Renal pelvis (tissue), 4 donors: Measurements from ENCODE around the gene LTA4H. TPM values are rescaled to one million over a fixed set of nuclear protein-coding genes. Genes with fewer than 3 reads are reported as not detected.

ENCODE experiments used
- DNase-seq: peaks from one replicate; pipeline ENCODE4 v3.0.0-alpha.2; 2013
- polyA plus RNA-seq, 3 donors: library from polyadenylated mRNA; unstranded; fragments of 120-200 nt; gene quantifications; one replicate each; pipeline ENCODE4 v1.2.1, GENCODE V29; 2013; ENCODE audit not compliant: insufficient read length in 3 of 3

LTA4H gene
- polyA plus RNA-seq, 3 donors = 115 to 130 (median 123) TPM

GRCh38 chr12:96063046-96063445 lies 27.7 kb upstream of the LTA4H start:
- no peak for DNase-seq

- DNase-seq = peak; percentile 69
These were observed 26.6 kb upstream of the LTA4H start for GRCh38 chr12:96061864-96062453.

GRCh38 chr12:96061323-96061722 lies 25.9 kb upstream of the LTA4H start:
- DNase-seq = no peak

GRCh38 chr12:96060041-96060440 lies 24.7 kb upstream of the LTA4H start:
- no peak for DNase-seq

- DNase-seq = no peak
These were observed 22.7 kb upstream of the LTA4H start for GRCh38 chr12:96057986-96058553.

- DNase-seq = no peak
These were observed 21.5 kb upstream of the LTA4H start for GRCh38 chr12:96056646-96057455.

- no peak for DNase-seq
These were observed 18.8 kb upstream of the LTA4H start for GRCh38 chr12:96054244-96054610.

- DNase-seq = no peak
These were observed 18.3 kb upstream of the LTA4H start for GRCh38 chr12:96053476-96054243.

GRCh38 chr12:96051756-96052485 lies 16.5 kb upstream of the LTA4H start:
- no peak for DNase-seq

- DNase-seq = no peak
These were observed 14.8 kb upstream of the LTA4H start for GRCh38 chr12:96050139-96050538.

GRCh38 chr12:96049101-96049500 lies 13.7 kb upstream of the LTA4H start:
- DNase-seq = no peak

GRCh38 chr12:96048393-96048969 lies 13.1 kb upstream of the LTA4H start:
- no peak for DNase-seq

- DNase-seq = no peak
These were observed 12.1 kb upstream of the LTA4H start for GRCh38 chr12:96047229-96048211.

- no peak for DNase-seq
These were observed 11.3 kb upstream of the LTA4H start for GRCh38 chr12:96046543-96047228.

GRCh38 chr12:96045566-96045965 lies 10.2 kb upstream of the LTA4H start:
- no peak for DNase-seq

- no peak for DNase-seq
These were observed 9.5 kb upstream of the LTA4H start for GRCh38 chr12:96044943-96045290.

- DNase-seq = no peak
These were observed 8.9 kb upstream of the LTA4H start for GRCh38 chr12:96044017-96044942.

GRCh38 chr12:96041181-96041580 lies 5.8 kb upstream of the LTA4H start:
- DNase-seq = no peak
